GM12891 (cell line): Measurements from ENCODE around the gene TNFRSF25.

Experiments
- DNase-seq: peaks from one replicate; pipeline ENCODE4 v3.0.0; 2011; ENCODE audit warnings: low spot score; ENCODE audit not compliant: insufficient read length
- FAIRE-seq: peaks from 2 replicates; lab custom pipeline; 2011; peaks lifted over from hg19 to GRCh38; lab: Jason Lieb, UNC
- PAX5 ChIP-seq: IDR thresholded peaks from 2 replicates; pipeline ENCODE4 v1.6.1; 2011; ENCODE audit warnings: low read length, moderate library complexity, mild to moderate bottlenecking; ENCODE audit not compliant: insufficient read depth, severe bottlenecking
- POLR2A ChIP-seq: IDR thresholded peaks from 2 replicates; pipeline ENCODE4 v1.6.1; 2011; ENCODE audit warnings: low read depth, low read length, control low read depth
- POLR2AphosphoS5 ChIP-seq: IDR thresholded peaks from 2 replicates; pipeline ENCODE4 v1.6.1; 2011; ENCODE audit warnings: low read depth, low read length, control low read depth
- POU2F2 ChIP-seq: IDR thresholded peaks from 2 replicates; pipeline ENCODE4 v1.6.1; 2011; ENCODE audit warnings: low read depth, mild to moderate bottlenecking, control low read depth, low read length, moderate library complexity
- SPI1 ChIP-seq: IDR thresholded peaks from 2 replicates; pipeline ENCODE4 v1.6.1; 2011; ENCODE audit warnings: low read depth, low read length, control low read depth
- TAF1 ChIP-seq: IDR thresholded peaks from 2 replicates; pipeline ENCODE4 v1.6.1; 2011; ENCODE audit warnings: low read depth, low read length, control low read depth

The TNFRSF25 gene

GRCh38 chr1:6424619-6425593 lies 41.1 kb downstream of the TNFRSF25 start, which contains the start of gene ESPN:
ESPN (plus strand) TSS chr1:6424776; CDS start chr1:6424956, 180 bp downstream.
- DNase-seq: no peak
- no peak for FAIRE-seq
- no peak for TF ChIP-seq POLR2AphosphoS5

GRCh38 chr1:6424000-6424565 lies 41.9 kb downstream of the TNFRSF25 start:
- DNase-seq: no peak

GRCh38 chr1:6423321-6423999 lies 42.5 kb downstream of the TNFRSF25 start:
- FAIRE-seq (peak; percentile 81), DNase-seq (peak; percentile 83)
- no peak for TF ChIP-seq PAX5

More at GRCh38 chr1:6424000-6424565, 41.9 kb downstream of the TNFRSF25 start:
- TF ChIP-seq POLR2A (no peak), PAX5 (no peak), POLR2AphosphoS5 (no peak)
- FAIRE-seq: no peak

GRCh38 chr1:6421266-6421665 lies 44.7 kb downstream of the TNFRSF25 start:
- DNase-seq: no peak
- no peak for FAIRE-seq
- no peak for TF ChIP-seq SPI1
- no peak for TF ChIP-seq TAF1
- TF ChIP-seq POLR2AphosphoS5: no peak
- no peak for TF ChIP-seq PAX5
- TF ChIP-seq POLR2A: no peak
- TF ChIP-seq POU2F2: no peak

GRCh38 chr1:6420454-6421042 lies 45.4 kb downstream of the TNFRSF25 start:
- no peak for FAIRE-seq
- no peak for DNase-seq
- TF ChIP-seq SPI1: no peak
- no peak for TF ChIP-seq POU2F2
- TF ChIP-seq TAF1: no peak

GRCh38 chr1:6419804-6420453 lies 46.0 kb downstream of the TNFRSF25 start, which contains the start of gene HES2:
HES2 (minus strand) TSS chr1:6419919; CDS start chr1:6419820, 99 bp downstream.
- FAIRE-seq (no peak), DNase-seq (no peak)
- TF ChIP-seq POU2F2: no peak
- TF ChIP-seq POLR2AphosphoS5: no peak
- no peak for TF ChIP-seq POLR2A
- TF ChIP-seq SPI1: no peak
- TF ChIP-seq TAF1: no peak
- no peak for TF ChIP-seq PAX5

GRCh38 chr1:6419397-6419803 lies 46.6 kb downstream of the TNFRSF25 start:
- DNase-seq (no peak), FAIRE-seq (no peak)
- TF ChIP-seq SPI1 (no peak), POLR2AphosphoS5 (no peak), POLR2A (no peak), POU2F2 (no peak), TAF1 (no peak), PAX5 (no peak)

GRCh38 chr1:6418668-6419396 lies 47.1 kb downstream of the TNFRSF25 start:
- TF ChIP-seq POLR2AphosphoS5: no peak
- TF ChIP-seq POLR2A: no peak
- TF ChIP-seq TAF1: no peak
- TF ChIP-seq PAX5: no peak
- TF ChIP-seq POU2F2: no peak
- no peak for TF ChIP-seq SPI1
- FAIRE-seq: no peak
- no peak for DNase-seq

- TF ChIP-seq POLR2AphosphoS5 (no peak), POU2F2 (no peak), SPI1 (no peak), PAX5 (no peak), TAF1 (no peak), POLR2A (no peak)
- DNase-seq (no peak), FAIRE-seq (no peak)
These were observed 47.9 kb downstream of the TNFRSF25 start for GRCh38 chr1:6417961-6418667.
